GM18909 (cell line): ENCODE results near the gene LARP6.
"Not testable (repeated sequence)": the region's sequence is repeated elsewhere in the genome, so short reads cannot be mapped to it uniquely, and the experiment has no call there.

Experiments
- ATAC-seq: cut with Tn5 transposase; IDR thresholded peaks from one replicate; pipeline ENCODE4 v1.9.1; 2021; ENCODE audit warnings: mild to moderate bottlenecking; ENCODE audit not compliant: unreplicated experiment, poor library complexity

The LARP6 gene

GRCh38 chr15:70859322-70859908, 5.5 kb upstream of the LARP6 start:
- no peak for ATAC-seq

GRCh38 chr15:70858614-70859321, 4.8 kb upstream of the LARP6 start:
- not testable (repeated sequence) for ATAC-seq

- no peak for ATAC-seq
Observed at GRCh38 chr15:70857562-70858285, 3.8 kb upstream of the LARP6 start.

DNA sequence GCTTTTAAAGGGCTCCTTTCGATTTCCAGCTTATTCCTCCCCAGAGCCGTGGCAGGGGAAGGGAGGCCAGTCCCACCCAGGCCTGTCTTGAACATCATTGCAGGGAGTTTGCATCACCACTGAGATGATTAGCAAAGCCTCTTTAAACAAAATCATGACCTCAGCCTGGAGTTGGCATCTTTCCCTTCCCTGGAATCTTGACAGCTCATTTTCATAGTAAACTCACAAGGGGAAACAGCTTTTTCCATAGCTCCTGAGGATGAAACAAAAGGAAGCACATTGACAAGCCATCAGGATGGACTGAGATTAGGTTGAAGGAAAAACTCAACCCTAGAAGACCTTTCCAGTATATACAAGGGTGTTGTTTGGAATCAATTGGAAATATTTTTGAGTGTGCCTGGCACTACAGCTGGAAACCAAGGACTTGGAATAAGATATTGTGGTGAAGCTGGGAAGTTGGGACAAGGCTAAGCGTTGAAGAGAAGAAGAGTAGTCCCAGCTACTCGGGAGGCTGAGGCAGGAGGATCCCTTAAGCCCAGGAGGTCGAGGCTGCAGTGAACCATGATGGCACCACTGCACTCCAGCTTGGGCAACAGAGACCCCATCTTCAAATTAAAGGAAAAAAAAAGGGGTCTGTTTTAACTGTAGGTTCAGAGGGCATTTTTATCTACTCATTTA, 3.1 kb upstream of the LARP6 start:
- no peak for ATAC-seq

GRCh38 chr15:70856177-70856883, 2.4 kb upstream of the LARP6 start:
- ATAC-seq = no peak

DNA sequence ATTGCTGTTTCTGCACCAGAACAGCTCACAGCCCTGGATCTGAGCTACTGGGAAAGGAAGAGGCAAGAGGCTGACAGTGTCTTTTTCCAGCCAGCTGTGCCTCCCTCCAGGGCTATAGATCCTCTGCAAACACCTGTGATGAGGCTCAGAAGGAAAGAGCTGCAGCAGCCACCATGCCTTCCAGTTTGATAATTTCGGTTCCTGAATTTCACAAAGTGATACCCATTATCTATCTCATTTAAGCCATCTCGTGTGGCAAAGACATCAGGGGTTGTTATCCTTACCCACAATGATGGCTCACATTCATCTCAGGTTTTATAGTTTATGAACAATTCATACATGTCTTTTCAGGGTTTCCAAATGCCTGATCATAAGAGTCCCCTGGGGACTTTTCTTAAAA, 1.8 kb upstream of the LARP6 start:
- ATAC-seq = no peak

GRCh38 chr15:70854666-70854976, 664 bp upstream of the LARP6 start:
- no peak for ATAC-seq

DNA sequence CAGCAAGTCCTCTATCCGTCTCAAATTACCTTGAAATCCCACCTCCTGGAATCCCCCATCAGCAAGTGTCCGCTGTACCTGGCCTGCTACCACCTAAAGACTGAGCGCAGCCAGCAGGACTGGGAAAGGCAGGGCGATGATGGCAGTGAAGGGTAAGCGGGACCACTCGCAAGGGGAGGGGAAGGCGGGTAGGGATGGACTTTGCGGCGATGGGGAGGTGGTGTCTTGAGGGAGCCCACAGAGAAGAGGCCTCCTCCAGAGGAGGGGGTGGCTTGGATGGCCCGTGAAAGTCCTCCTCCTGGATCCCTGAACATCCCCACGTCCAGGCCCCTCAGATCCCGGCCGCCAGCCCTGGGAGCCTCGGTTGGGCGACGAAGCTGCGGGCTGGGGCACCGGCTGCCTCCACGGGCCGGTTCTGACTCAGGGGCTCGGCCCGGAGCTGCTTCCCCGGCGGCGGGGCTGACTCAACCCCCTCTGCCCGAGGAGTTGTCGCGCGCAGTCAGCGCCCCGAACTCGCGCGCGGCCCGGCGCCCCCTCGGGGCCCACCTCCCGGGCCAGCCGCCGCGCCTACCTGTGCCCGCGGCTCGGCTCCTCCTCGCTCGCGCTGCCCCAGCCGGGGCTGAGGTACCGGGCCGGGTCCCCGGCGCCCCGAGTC, 512 bp downstream of the LARP6 start:
- no peak for ATAC-seq

DNA sequence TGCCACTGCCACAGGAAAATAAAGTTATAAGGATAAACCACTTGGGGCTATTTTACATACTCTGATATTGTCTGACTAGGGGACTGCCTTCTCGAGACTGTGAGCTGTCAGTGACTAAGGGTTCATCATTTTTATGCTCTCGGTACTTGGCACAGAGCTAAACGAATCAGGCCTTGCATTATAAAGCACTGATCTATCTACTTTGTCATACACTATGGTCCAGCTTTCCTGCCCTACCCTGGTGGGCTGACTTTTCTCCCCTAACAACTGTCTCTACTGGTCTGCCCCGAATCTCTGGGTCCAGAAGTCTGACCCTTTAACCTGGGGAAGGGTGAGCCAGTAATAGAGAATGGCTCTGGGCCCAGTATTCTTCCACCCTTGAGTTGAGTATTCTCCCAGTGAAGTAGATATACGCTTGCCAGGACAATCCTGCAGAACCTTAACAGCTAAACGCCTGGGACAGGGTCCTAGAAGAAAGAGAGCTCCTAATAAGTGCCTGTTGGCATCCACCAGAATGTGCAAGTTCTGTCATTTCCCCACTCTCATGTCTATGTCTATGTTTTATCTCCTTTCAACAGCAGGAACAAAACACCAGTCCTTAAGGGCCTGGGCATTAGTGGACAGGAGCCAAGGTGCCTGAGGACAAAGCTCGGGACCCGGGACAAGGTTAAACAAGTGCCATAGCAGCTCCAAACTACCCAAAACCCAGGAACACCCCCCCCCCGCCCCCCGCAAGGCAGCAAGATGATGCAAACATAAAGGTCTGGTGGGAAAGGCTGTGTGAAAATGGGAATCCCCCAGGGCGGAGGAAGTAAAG, 1.2 kb downstream of the LARP6 start:
- ATAC-seq = no peak

DNA sequence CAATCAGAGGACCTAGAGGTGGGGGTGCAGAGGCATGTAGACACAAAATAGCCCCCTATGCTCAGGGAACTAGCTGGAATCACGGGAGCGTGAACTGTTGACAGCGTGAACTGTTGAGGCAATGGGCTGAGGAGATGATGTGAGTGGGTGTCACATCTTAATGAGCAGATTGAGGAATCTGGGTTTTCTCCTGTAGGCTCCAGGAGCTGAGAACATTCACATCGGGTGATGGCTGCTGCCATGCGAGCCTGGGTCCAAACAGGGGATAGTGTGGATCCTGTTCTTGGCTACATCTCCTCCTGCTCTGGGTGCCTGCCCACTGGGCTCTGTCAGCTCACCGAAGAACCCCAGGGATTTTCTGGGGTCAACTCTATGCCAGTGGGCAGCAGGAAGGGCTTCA, 2.1 kb downstream of the LARP6 start:
- ATAC-seq = no peak

DNA sequence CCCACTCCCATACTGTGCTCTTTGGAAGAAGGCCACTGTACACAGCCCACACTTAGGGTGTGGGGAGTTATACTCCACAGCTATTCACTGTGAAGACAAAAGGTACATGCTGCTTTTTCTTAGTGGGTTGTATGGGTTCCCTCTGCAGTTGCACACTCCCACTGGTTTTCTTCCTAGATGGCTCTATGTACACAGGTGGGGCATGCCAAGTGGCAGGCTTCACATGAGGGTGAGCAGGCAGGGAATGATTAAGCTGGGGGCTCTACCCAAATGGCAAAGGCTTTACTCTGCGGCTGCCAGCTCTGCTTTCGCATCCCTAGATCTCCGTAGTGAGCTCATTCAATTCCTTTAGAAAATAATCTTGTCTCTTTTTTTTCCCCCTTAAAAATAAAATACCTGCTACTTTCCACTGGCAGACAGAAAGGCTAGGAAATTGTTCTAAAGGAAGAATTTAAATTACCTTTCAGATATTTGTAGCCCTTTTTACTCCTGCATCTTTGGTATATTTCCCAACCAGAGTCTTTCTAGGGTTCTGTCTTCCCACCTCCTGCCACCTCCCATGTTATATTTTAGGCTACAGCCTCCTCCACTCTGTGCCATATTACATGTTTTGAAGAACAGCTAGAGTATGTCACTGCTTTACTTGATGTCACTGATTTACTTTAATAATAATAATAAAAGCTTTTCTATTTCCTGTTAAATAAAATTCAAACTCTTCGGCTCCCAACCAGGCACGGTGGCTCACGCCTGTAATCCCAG, 8.2 kb downstream of the LARP6 start:
- no peak for ATAC-seq

DNA sequence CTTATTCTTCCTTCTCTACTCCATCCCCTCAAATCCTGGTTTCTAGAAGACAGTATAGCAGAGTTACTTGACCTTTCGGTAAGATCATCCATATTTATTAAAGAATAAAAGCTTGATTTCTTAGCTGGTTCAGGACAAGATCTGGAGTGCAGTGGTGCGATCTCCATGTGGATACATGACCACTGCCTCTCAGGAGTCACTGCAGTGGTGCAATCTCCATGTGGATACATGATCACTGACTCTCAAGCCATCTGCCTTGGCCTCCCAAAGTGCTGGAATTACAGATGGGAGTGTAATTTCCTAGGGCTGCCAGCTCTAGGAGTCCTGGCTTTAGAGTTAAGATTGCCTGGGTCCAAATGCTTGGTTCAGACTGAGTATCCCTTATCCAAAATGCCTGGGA, 16.5 kb downstream of the LARP6 start:
- ATAC-seq = no peak

GRCh38 chr15:70835841-70836240, 18.1 kb downstream of the LARP6 start:
- no peak for ATAC-seq

DNA sequence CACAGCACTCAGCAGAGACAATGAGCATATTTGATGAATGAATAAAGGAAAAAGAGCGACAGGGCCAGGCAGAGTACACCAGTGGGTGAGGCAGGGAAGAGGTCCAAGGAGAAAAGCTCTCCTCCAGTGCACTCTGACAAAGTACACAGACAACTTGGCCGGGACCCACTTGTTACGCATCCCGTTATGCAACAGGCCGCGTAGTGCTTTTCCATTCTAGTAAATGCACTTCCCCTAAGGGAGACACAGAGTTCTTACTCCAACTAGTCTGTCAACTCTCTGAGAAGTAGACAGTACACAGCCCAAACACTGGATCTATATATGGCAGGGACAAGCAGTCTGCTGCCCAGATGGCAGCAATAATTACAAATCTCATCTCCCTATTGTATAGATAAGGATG, 18.5 kb downstream of the LARP6 start:
- no peak for ATAC-seq

- ATAC-seq = no peak
Observed at GRCh38 chr15:70834999-70835398, 19.0 kb downstream of the LARP6 start.

DNA sequence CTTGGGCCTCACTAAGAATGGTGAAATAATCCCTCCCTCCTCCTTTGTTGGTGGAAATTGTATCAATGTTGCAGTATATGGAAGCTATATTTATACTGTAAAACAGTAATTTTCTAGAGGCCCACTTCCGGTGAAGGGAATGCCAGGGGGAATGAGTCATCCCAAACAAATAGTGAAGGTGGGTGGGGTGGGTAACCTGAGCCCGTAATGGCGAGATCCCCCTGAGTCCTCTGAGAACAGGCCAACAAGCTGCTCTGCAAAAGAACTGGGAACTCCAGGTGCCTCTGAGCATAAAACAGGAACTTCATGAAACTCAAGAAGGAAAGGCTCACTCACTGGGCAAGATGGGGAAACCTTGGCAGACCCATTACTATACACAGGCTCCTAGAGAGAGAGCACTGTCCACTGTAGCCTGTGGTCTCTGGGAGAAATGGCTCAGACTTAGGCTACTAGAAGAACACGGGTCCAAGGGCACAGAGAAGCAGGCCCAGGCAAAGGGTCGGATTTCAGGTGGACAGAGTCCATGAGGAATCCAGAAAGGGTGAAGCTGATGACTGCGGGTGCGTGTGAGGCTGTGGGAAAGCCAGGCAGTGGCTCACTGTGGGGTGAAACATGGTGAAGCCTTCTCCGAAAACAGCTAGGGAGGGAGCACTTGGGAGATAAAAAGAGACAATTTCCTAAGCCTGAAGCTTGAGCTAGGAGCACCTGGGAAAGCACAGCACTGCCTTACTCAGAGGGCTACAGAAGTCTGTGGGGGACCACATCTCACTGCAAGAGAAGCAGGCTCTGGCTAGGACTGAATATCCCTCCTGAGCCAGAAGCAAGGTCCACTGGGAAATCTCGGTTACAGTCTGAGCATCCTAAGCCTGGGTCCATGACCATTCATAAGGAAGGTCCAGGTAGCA, 19.8 kb downstream of the LARP6 start:
- no peak for ATAC-seq

DNA sequence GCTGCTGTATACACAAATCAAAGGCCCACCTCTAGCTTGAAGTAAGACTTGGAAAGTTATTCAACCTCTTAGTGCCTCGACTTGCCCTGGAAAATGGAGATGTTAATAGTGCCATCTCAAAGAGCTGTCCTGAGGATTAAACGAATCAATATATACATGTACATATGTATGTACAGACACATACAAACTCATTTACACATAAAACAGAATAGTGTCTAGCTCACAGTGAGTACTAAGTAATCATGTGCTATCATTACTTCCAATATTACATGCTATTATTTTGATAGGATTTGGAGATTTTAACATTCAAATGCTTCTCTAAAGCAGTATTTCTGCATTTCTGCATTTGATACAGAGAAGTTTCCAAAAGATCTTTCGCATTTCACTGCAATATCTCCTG, 20.5 kb downstream of the LARP6 start:
- no peak for ATAC-seq

- ATAC-seq = no peak
Observed at GRCh38 chr15:70832176-70832575, 21.8 kb downstream of the LARP6 start.
